SK-N-SH (cell line): ENCODE data around the gene SYPL2. TPM values are rescaled to one million over a fixed set of nuclear protein-coding genes. Genes with fewer than 3 reads are reported as not detected.
A peak's percentile ranks its signal among the peaks of the same experiment; 100 is the strongest.

Source experiments
- CTCF ChIA-PET: fragments of 300-600, 350-600 bp; formaldehyde crosslinking; extraction: SDS; loops from one replicate; lab custom pipeline; 2021; lab: Yijun Ruan, JAX
- POLR2A ChIA-PET: fragments of 350-600 bp; sonication (Branson Sonifier 250); formaldehyde crosslinking; extraction: SDS; loops from one replicate; lab custom pipeline; 2020; ENCODE audit warnings: antibody characterized with exemption, inconsistent platforms; lab: Yijun Ruan, JAX
- DNase-seq: peaks from one replicate; pipeline ENCODE4 v3.0.0; 2012
- H2AFZ ChIP-seq: fragments of 200-600 bp; sonication (generic); 2 replicates; pipeline ENCODE4 v1.8.1; 2016; ENCODE audit warnings: antibody characterized with exemption, mild to moderate bottlenecking, low read depth
- H3F3A ChIP-seq: fragments of 200-600 bp; sonication (generic); replicated peaks from 2 replicates; pipeline ENCODE3; 2016; ENCODE audit warnings: antibody characterized with exemption, mild to moderate bottlenecking; ENCODE audit not compliant: insufficient read depth
- H3K27ac ChIP-seq, 2 experiments: fragments of 200-500 bp in 1 of 2; fragments of 200-600 bp in 1 of 2; sonication (Bioruptor generic) in 1 of 2; sonication (generic), shearing (Covaris generic) in 1 of 2; 2 replicates each; pipeline versions ENCODE4 v1.5.1 to v1.6.1; 2014 to 2016; ENCODE audit warnings: low read depth in 2 of 2, inconsistent platforms in 1 of 2, low read length in 1 of 2, mild to moderate bottlenecking in 1 of 2, mixed read lengths in 1 of 2
- H3K27me3 ChIP-seq: fragments of 200-600 bp; sonication (generic), shearing (Covaris generic); 2 replicates; pipeline ENCODE4 v1.6.1; 2016; ENCODE audit warnings: mixed run types; ENCODE audit not compliant: insufficient read depth
- H3K36me3 ChIP-seq, 2 experiments: fragments of 200-500 bp in 1 of 2; fragments of 200-600 bp in 1 of 2; sonication (Bioruptor generic) in 1 of 2; sonication (generic) in 1 of 2; replicated peaks in 1 of 2; 2 replicates each; pipeline versions ENCODE3 to v1.5.1; 2014 to 2016; ENCODE audit warnings: low read length in 1 of 2, mild to moderate bottlenecking in 1 of 2; ENCODE audit not compliant: insufficient read depth in 2 of 2, control insufficient read depth in 1 of 2
- H3K4me1 ChIP-seq, 2 experiments: fragments of 200-500 bp in 1 of 2; fragments of 200-600 bp in 1 of 2; sonication (Bioruptor generic) in 1 of 2; sonication (generic), shearing (Covaris generic) in 1 of 2; 2 replicates each; pipeline versions ENCODE4 v1.5.1 to v1.6.1; 2014 to 2016; ENCODE audit warnings: low read depth in 1 of 2, low read length in 1 of 2, mixed run types in 1 of 2; ENCODE audit not compliant: insufficient read depth in 2 of 2, control insufficient read depth in 1 of 2
- H3K4me2 ChIP-seq: fragments of 200-600 bp; sonication (generic), shearing (Covaris generic); 2 replicates; pipeline ENCODE4 v1.6.1; 2017; ENCODE audit warnings: mixed run types
- H3K4me3 ChIP-seq, 2 experiments: fragments of 200-500 bp in 1 of 2; fragments of 200-600 bp in 1 of 2; sonication (Bioruptor generic) in 1 of 2; sonication (generic), shearing (Covaris generic) in 1 of 2; 2 replicates each; pipeline versions ENCODE4 v1.5.1 to v1.8.1; 2014 to 2016; ENCODE audit warnings: low read depth in 2 of 2, inconsistent platforms in 1 of 2, low read length in 1 of 2, mild to moderate bottlenecking in 1 of 2, mixed read lengths in 1 of 2, moderate library complexity in 1 of 2
- H3K79me2 ChIP-seq: fragments of 200-600 bp; sonication (generic); 2 replicates; pipeline ENCODE4 v1.8.1; 2017; ENCODE audit warnings: mild to moderate bottlenecking; ENCODE audit not compliant: insufficient read depth
- H3K9ac ChIP-seq: fragments of 200-600 bp; sonication (generic); 2 replicates; pipeline ENCODE4 v1.6.1; 2017; ENCODE audit warnings: mixed run types
- H3K9me2 ChIP-seq: fragments of 200-600 bp; sonication (generic); 2 replicates; pipeline ENCODE4 v1.6.1; 2017; ENCODE audit warnings: mixed run types
- H3K9me3 ChIP-seq: fragments of 200-600 bp; sonication (generic); 2 replicates; pipeline ENCODE4 v1.6.1; 2017; ENCODE audit warnings: mixed run types, mild to moderate bottlenecking, moderate library complexity
- H4K20me1 ChIP-seq: fragments of 200-600 bp; sonication (generic); 2 replicates; pipeline ENCODE4 v1.6.1; 2017; ENCODE audit warnings: mild to moderate bottlenecking, mixed run types; ENCODE audit not compliant: insufficient read depth
- CHD2 ChIP-seq: fragments of 150-350 bp; IDR thresholded peaks from 2 replicates; pipeline ENCODE4 v1.6.1; 2018; ENCODE audit warnings: low read length; ENCODE audit not compliant: partially characterized antibody
- ELF1 ChIP-seq: IDR thresholded peaks from 2 replicates; pipeline ENCODE4 v1.4.0; 2012
- FOSL2 ChIP-seq: IDR thresholded peaks from 2 replicates; pipeline ENCODE4 v1.4.0; 2012; ENCODE audit warnings: low read depth, mild to moderate bottlenecking, moderate library complexity, borderline replicate concordance
- GATA2 ChIP-seq: sonication (generic); formaldehyde crosslinking; IDR thresholded peaks from 2 replicates; pipeline ENCODE4 v1.5.0; 2020; ENCODE audit warnings: mild to moderate bottlenecking, missing genetic modification reagents
- MEF2A ChIP-seq: IDR thresholded peaks from 2 replicates; pipeline ENCODE4 v1.4.0; 2012; ENCODE audit warnings: low read depth, borderline replicate concordance
- NFIC ChIP-seq: IDR thresholded peaks from 2 replicates; pipeline ENCODE4 v1.4.0; 2012; ENCODE audit warnings: borderline replicate concordance
- NRF1 ChIP-seq: IDR thresholded peaks from 2 replicates; pipeline ENCODE4 v1.6.1; 2012; ENCODE audit warnings: low read depth, mild to moderate bottlenecking, low read length
- RAD21 ChIP-seq: IDR thresholded peaks from 2 replicates; pipeline ENCODE4 v1.6.1; 2012; ENCODE audit warnings: mild to moderate bottlenecking, low read length
- RCOR1 ChIP-seq: fragments of 150-350 bp; IDR thresholded peaks from 2 replicates; pipeline ENCODE4 v1.6.1; 2017; ENCODE audit warnings: antibody characterized with exemption, low read length
- RXRA ChIP-seq: IDR thresholded peaks from 2 replicates; pipeline ENCODE4 v1.4.0; 2012; ENCODE audit warnings: low read depth, mild to moderate bottlenecking, borderline replicate concordance
- SIN3A ChIP-seq: IDR thresholded peaks from 2 replicates; pipeline ENCODE4 v1.6.1; 2012; ENCODE audit warnings: low read depth, mild to moderate bottlenecking, low read length, moderate library complexity, borderline replicate concordance
- SMC3 ChIP-seq: IDR thresholded peaks from 2 replicates; pipeline ENCODE4 v1.6.1; 2012; ENCODE audit warnings: low read depth, low read length, improper control_type of control experiment
- TAF1 ChIP-seq: IDR thresholded peaks from 2 replicates; pipeline ENCODE4 v1.6.1; 2012; ENCODE audit warnings: low read depth, mild to moderate bottlenecking, low read length, moderate library complexity, borderline replicate concordance
- WGBS: methylation state at CpG from one replicate; pipeline ENCODE4 v1.1.6; 2017; ENCODE audit warnings: low lambda C conversion rate; 5-methylcytosine and 5-hydroxymethylcytosine counted together
- polyA plus RNA-seq, 3 experiments: library from polyadenylated mRNA; depleted of rRNA; stranded (reverse); fragments of >200 nt; gene quantifications; 2 replicates each; pipeline ENCODE4 v1.2.3, GENCODE V29; 2012
- TF ChIP-seq, protein P1 (sequence below): fragments of 150-350 bp; IDR thresholded peaks from 2 replicates; pipeline ENCODE4 v1.6.1; 2016; ENCODE audit warnings: mild to moderate bottlenecking, low read depth, low read length
- TF ChIP-seq, protein P2 (sequence below): IDR thresholded peaks from 2 replicates; pipeline ENCODE4 v1.4.0; 2012; ENCODE audit warnings: low read depth, borderline replicate concordance
- TF ChIP-seq, protein P3 (sequence below): fragments of 150-350 bp; IDR thresholded peaks from 2 replicates; pipeline ENCODE4 v1.6.1; 2017; ENCODE audit warnings: antibody characterized with exemption, low read length, low read depth, borderline replicate concordance
- TF ChIP-seq, protein P4 (sequence below): IDR thresholded peaks from 2 replicates; pipeline ENCODE4 v1.6.1; 2012; ENCODE audit warnings: mild to moderate bottlenecking, low read depth, low read length, moderate library complexity

The SYPL2 gene
- polyA plus RNA-seq, 1 of the 3 experiments (the other 2 are of a cell fraction): 0.03 TPM

DNA sequence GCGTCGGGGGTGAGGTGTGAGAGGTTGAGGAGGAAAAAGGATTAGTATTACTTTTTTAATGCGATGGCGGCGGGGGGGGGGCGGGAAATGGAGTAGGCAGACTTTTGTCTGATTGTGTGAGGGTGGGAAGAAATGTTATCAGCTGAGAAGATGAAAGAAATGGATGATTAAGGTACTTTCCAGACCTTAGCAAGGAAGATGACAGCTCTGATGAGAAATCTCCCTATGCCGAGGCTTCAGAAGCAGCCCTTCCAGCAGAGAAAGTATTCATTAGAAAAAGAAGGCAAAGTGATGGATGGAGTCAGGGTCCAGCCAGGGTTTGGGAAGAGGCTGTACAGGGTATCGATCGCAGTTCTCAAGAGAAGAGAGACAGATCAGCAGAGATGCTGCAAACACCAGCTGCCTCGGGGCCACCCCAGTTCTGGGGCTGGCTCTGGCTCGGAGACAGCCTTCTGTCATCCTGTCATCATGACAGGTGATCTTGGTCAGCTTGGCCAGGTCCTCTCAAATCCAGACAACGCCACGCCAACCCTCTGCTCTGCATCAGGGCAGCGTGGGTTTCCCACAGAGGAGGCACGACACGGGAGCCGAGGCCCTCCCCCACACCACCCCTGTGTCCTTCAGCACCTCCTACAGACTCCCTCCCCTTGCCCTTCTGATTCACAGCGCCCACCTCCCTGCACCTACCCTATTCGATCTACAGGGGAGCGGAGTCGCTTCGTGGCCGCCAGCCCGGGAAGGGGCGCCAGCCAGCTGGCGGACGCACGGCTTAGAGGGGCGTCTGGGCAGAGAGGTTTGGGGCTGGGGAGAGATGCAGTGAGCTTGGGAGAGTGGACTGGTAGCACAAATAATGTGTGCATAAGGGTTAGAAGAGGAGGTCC lies 16.7 kb downstream of the SYPL2 start (continued):
- TF ChIP-seq, protein P1, sequence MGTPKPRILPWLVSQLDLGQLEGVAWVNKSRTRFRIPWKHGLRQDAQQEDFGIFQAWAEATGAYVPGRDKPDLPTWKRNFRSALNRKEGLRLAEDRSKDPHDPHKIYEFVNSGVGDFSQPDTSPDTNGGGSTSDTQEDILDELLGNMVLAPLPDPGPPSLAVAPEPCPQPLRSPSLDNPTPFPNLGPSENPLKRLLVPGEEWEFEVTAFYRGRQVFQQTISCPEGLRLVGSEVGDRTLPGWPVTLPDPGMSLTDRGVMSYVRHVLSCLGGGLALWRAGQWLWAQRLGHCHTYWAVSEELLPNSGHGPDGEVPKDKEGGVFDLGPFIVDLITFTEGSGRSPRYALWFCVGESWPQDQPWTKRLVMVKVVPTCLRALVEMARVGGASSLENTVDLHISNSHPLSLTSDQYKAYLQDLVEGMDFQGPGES: no peak
- TF ChIP-seq NFIC (no peak), NRF1 (no peak), FOSL2 (no peak)

DNA sequence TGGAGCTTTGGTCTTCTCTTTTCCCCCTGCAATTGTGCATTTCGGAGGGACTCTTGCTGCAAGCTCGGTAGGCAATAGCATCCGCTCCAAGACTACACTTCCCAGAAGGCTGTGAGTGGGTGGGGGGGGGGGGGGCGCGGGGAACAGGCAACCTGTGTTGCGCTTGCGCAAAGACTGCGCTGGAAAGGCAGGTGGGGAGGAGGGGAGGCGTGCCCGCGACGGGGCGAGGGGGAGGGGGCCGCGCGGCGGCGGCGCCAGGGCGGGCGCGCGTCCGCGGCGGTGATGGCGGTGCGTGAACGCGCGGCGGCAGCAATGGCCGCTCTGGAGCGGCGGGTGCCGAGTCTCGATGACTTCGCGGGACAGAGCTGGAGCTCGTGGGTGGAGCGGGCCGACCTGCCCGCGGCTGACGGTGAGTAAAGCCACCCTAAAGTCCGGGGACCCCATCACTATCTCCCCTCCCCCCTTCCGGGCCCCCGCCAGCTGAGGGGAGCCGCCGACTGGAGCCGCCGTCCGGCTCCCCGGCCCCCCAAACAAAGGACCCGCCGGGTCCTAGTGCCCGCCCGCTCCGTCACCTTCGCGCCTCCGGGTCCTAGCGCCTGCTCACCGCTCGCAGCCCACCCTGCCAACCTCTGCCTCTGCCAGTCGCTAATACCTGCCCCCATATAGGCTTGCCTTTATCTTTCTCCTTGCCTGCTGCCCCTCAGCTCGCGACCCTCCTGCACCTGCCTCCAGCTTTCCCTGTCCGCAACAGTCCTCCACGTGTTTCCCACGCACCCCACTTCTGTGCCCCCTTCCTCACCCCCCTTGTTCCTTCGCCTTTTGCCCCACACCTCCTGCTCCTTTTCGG lies 17.5 kb downstream of the SYPL2 start, which contains the start of gene ATXN7L2:
Gene ATXN7L2, plus strand, starts transcription at position 234 of the 847 bp plus-strand sequence. Its CDS starts 49 bp downstream, at position 283.
- no peaks in the 10 kb centered on the region for H4K20me1 ChIP-seq
- H3K4me2 ChIP-seq: peak within 1 kb of the TSS; percentile 96
- H3K27me3 ChIP-seq: peaks cover 23% of the 10 kb centered on the region
- H3K27ac ChIP-seq: peak within 1 kb of the TSS; percentile 70 to 93
- H3K9me2 ChIP-seq: no peaks in the 10 kb centered on the region
- peak within 1 kb of the TSS; percentile 64 to 82 for H3K4me3 ChIP-seq
- whole genome bisulfite sequencing: under 1% methylated on average over 27 of the region's 73 CpGs
- H3K79me2 ChIP-seq: peaks cover 12% of the 10 kb centered on the region; the same call in 1 of the 2 replicates
- ChIA-PET POLR2A (interaction anchor here (1.0 to 1.4 kb wide), 4 partner anchors 19 to 86 kb away, joined by 3 to 7 read pairs (median 3); partner anchors contain the start of gene SORT1), CTCF (interaction anchor here (0.6 to 40.2 kb wide), 10 partner anchors 10 to 501 kb away, joined by 3 to 1710 read pairs (median 4); partner anchors contain the start of genes AHCYL1, AMIGO1, CYB561D1 and GNAI3)
- H3K9me3 ChIP-seq: no peaks in the 10 kb centered on the region
- H3K36me3 ChIP-seq: peaks cover 0 to 11% of the 10 kb centered on the region in 2 experiments
- H3K4me1 ChIP-seq: peaks cover 6 to 15% of the 10 kb centered on the region in 2 experiments; a peak in 2 of 4 replicates
- DNase-seq: peak; percentile 100
- H3K9ac ChIP-seq: peak within 1 kb of the TSS; percentile 87
- H3F3A ChIP-seq: no peaks in the 10 kb centered on the region
- peak within 1 kb of the TSS; percentile 95 for H2AFZ ChIP-seq
- no peak for TF ChIP-seq SMC3
- TF ChIP-seq, protein P2, sequence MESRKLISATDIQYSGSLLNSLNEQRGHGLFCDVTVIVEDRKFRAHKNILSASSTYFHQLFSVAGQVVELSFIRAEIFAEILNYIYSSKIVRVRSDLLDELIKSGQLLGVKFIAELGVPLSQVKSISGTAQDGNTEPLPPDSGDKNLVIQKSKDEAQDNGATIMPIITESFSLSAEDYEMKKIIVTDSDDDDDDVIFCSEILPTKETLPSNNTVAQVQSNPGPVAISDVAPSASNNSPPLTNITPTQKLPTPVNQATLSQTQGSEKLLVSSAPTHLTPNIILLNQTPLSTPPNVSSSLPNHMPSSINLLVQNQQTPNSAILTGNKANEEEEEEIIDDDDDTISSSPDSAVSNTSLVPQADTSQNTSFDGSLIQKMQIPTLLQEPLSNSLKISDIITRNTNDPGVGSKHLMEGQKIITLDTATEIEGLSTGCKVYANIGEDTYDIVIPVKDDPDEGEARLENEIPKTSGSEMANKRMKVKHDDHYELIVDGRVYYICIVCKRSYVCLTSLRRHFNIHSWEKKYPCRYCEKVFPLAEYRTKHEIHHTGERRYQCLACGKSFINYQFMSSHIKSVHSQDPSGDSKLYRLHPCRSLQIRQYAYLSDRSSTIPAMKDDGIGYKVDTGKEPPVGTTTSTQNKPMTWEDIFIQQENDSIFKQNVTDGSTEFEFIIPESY: no peak
- 0 out of 2 replicates have a peak, but pooled peaks have one; percentile 70 for TF ChIP-seq SIN3A
- TF ChIP-seq NRF1: peak; percentile 70
- no peak for TF ChIP-seq CHD2
- no peak for TF ChIP-seq ELF1
- TF ChIP-seq, protein P3, sequence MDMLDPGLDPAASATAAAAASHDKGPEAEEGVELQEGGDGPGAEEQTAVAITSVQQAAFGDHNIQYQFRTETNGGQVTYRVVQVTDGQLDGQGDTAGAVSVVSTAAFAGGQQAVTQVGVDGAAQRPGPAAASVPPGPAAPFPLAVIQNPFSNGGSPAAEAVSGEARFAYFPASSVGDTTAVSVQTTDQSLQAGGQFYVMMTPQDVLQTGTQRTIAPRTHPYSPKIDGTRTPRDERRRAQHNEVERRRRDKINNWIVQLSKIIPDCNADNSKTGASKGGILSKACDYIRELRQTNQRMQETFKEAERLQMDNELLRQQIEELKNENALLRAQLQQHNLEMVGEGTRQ: no peak
- TF ChIP-seq TAF1: peak; percentile 96
- TF ChIP-seq, protein P1: no peak
- no peak for TF ChIP-seq RCOR1
- TF ChIP-seq GATA2 (CRISPR knock-in tag): no peak
- no peak for TF ChIP-seq RXRA
- TF ChIP-seq, protein P4, sequence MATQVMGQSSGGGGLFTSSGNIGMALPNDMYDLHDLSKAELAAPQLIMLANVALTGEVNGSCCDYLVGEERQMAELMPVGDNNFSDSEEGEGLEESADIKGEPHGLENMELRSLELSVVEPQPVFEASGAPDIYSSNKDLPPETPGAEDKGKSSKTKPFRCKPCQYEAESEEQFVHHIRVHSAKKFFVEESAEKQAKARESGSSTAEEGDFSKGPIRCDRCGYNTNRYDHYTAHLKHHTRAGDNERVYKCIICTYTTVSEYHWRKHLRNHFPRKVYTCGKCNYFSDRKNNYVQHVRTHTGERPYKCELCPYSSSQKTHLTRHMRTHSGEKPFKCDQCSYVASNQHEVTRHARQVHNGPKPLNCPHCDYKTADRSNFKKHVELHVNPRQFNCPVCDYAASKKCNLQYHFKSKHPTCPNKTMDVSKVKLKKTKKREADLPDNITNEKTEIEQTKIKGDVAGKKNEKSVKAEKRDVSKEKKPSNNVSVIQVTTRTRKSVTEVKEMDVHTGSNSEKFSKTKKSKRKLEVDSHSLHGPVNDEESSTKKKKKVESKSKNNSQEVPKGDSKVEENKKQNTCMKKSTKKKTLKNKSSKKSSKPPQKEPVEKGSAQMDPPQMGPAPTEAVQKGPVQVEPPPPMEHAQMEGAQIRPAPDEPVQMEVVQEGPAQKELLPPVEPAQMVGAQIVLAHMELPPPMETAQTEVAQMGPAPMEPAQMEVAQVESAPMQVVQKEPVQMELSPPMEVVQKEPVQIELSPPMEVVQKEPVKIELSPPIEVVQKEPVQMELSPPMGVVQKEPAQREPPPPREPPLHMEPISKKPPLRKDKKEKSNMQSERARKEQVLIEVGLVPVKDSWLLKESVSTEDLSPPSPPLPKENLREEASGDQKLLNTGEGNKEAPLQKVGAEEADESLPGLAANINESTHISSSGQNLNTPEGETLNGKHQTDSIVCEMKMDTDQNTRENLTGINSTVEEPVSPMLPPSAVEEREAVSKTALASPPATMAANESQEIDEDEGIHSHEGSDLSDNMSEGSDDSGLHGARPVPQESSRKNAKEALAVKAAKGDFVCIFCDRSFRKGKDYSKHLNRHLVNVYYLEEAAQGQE: peak; percentile 49; the same call in 1 of the 2 replicates
- TF ChIP-seq FOSL2: no peak
- TF ChIP-seq MEF2A: no peak
- no peak for TF ChIP-seq RAD21
